GM12878 (cell line): Measurements from ENCODE around the gene NIPSNAP3A. TPM values are rescaled to one million over a fixed set of nuclear protein-coding genes. Genes with fewer than 3 reads are reported as not detected.

ENCODE experiments used
- ATF3 ChIP-seq: IDR thresholded peaks from 2 replicates; pipeline ENCODE4 v1.6.1; 2011; ENCODE audit warnings: low read depth, mild to moderate bottlenecking, low read length, moderate library complexity, borderline replicate concordance; ENCODE audit errors: extremely low read depth
- BACH1 ChIP-seq: fragments of 450-650 bp; IDR thresholded peaks from 2 replicates; pipeline ENCODE4 v1.6.1; 2017; ENCODE audit warnings: mild to moderate bottlenecking, borderline replicate concordance
- BMI1 ChIP-seq: fragments of 450-650 bp; IDR thresholded peaks from 2 replicates; pipeline ENCODE4 v1.6.1; 2016; ENCODE audit warnings: mild to moderate bottlenecking, moderate library complexity, borderline replicate concordance
- BRCA1 ChIP-seq: IDR thresholded peaks from 2 replicates; pipeline ENCODE4 v1.6.1; 2011; ENCODE audit warnings: low read depth, low read length, improper control_type of control experiment
- CHD2 ChIP-seq: IDR thresholded peaks from 2 replicates; pipeline ENCODE4 v1.6.1; 2011; ENCODE audit warnings: low read depth, low read length, improper control_type of control experiment, borderline replicate concordance
- DPF2 ChIP-seq: fragments of 450-650 bp; IDR thresholded peaks from 2 replicates; pipeline ENCODE4 v1.6.1; 2017; ENCODE audit warnings: mild to moderate bottlenecking
- E2F4 ChIP-seq: IDR thresholded peaks from 2 replicates; pipeline ENCODE4 v1.6.1; 2012; ENCODE audit warnings: low read depth, low read length, improper control_type of control experiment
- EED ChIP-seq: sonication (generic); IDR thresholded peaks from 2 replicates; pipeline ENCODE4 v1.6.1; 2016; ENCODE audit warnings: antibody characterized with exemption, low read depth
- FOS ChIP-seq: IDR thresholded peaks from 3 replicates; pipeline ENCODE4 v1.6.1; 2011; ENCODE audit warnings: borderline replicate concordance; ENCODE audit not compliant: insufficient read length; ENCODE audit errors: extremely low read depth
- FOXK2 ChIP-seq: fragments of 450-650 bp; IDR thresholded peaks from 2 replicates; pipeline ENCODE4 v1.6.1; 2017; ENCODE audit warnings: mild to moderate bottlenecking, moderate library complexity
- GATAD2B ChIP-seq: fragments of 450-650 bp; conservative IDR thresholded peaks from 2 replicates; pipeline ENCODE4 v1.6.1; 2017; ENCODE audit warnings: low read depth, mild to moderate bottlenecking, moderate library complexity
- IKZF1 ChIP-seq: fragments of 450-650 bp; conservative IDR thresholded peaks from 2 replicates; pipeline ENCODE4 v1.6.1; 2017; ENCODE audit warnings: antibody characterized with exemption, mild to moderate bottlenecking
- MYC ChIP-seq: IDR thresholded peaks from 2 replicates; pipeline ENCODE4 v1.6.1; 2011; ENCODE audit warnings: mild to moderate bottlenecking, low read length, moderate library complexity, inconsistent platforms; ENCODE audit not compliant: insufficient read depth, insufficient replicate concordance, insufficient read length, severe bottlenecking
- NFXL1 ChIP-seq: fragments of 450-650 bp; IDR thresholded peaks from 2 replicates; pipeline ENCODE4 v1.6.1; 2017; ENCODE audit warnings: antibody characterized with exemption, mild to moderate bottlenecking, borderline replicate concordance
- NFYB ChIP-seq: IDR thresholded peaks from 2 replicates; pipeline ENCODE4 v1.6.1; 2011; ENCODE audit warnings: low read depth, mild to moderate bottlenecking, low read length, improper control_type of control experiment, moderate library complexity; ENCODE audit not compliant: insufficient read depth
- NR2C2 ChIP-seq: IDR thresholded peaks from 2 replicates; pipeline ENCODE4 v1.6.1; 2011; ENCODE audit warnings: borderline replicate concordance, low read depth; ENCODE audit not compliant: control insufficient read depth, insufficient read length
- PAX5 ChIP-seq: IDR thresholded peaks from 2 replicates; pipeline ENCODE4 v1.6.1; 2011; ENCODE audit warnings: low read depth, low read length, borderline replicate concordance
- PAX8 ChIP-seq: fragments of 450-650 bp; IDR thresholded peaks from 2 replicates; pipeline ENCODE4 v1.6.1; 2017; ENCODE audit warnings: mild to moderate bottlenecking, moderate library complexity
- POLR2A ChIP-seq: IDR thresholded peaks from 2 replicates; pipeline ENCODE4 v1.6.1; 2011; ENCODE audit warnings: low read depth, mild to moderate bottlenecking, low read length
- POLR2AphosphoS2 ChIP-seq: IDR thresholded peaks from 2 replicates; pipeline ENCODE4 v1.6.1; 2011; ENCODE audit warnings: low read depth, mild to moderate bottlenecking, low read length, improper control_type of control experiment, moderate library complexity
- REST ChIP-seq: IDR thresholded peaks from 2 replicates; pipeline ENCODE4 v1.6.1; 2012; ENCODE audit warnings: mild to moderate bottlenecking, low read depth, low read length
- SP1 ChIP-seq: IDR thresholded peaks from one replicate; pipeline ENCODE4 v1.6.1; 2011; ENCODE audit warnings: low read depth, low read length
- SPI1 ChIP-seq: IDR thresholded peaks from 2 replicates; pipeline ENCODE4 v1.6.1; 2011; ENCODE audit warnings: low read depth, mild to moderate bottlenecking, low read length, moderate library complexity, borderline replicate concordance; ENCODE audit not compliant: insufficient read depth
- STAT1 ChIP-seq: fragments of 450-650 bp; conservative IDR thresholded peaks from 2 replicates; pipeline ENCODE4 v1.6.1; 2014; ENCODE audit warnings: antibody characterized with exemption, mild to moderate bottlenecking
- TARDBP ChIP-seq: IDR thresholded peaks from 2 replicates; pipeline ENCODE4 v1.6.1; 2016; ENCODE audit warnings: borderline replicate concordance
- TBL1XR1 ChIP-seq: IDR thresholded peaks from 2 replicates; pipeline ENCODE4 v1.6.1; 2012; ENCODE audit warnings: low read depth, low read length, improper control_type of control experiment
- ZNF207 ChIP-seq: fragments of 450-650 bp; IDR thresholded peaks from 2 replicates; pipeline ENCODE4 v1.6.1; 2014; ENCODE audit warnings: antibody characterized with exemption, mild to moderate bottlenecking, borderline replicate concordance
- ZNF622 ChIP-seq: fragments of 450-650 bp; IDR thresholded peaks from 2 replicates; pipeline ENCODE4 v1.6.1; 2017; ENCODE audit warnings: mild to moderate bottlenecking, inconsistent platforms
- polyA plus RNA-seq, 11 experiments: library from polyadenylated mRNA; depleted of rRNA in 4 of 11; unstranded in 6 of 11; stranded (reverse) in 5 of 11; fragments of >200 nt; fragmentation: Nextera tagmentation in 4 of 11; fragmentation: Illumina TruSeq in 1 of 11; extraction: Ambion mirVana in 4 of 11; extraction: Trizol in 1 of 11; gene quantifications; 1 replicate in 1 of 11; 2 replicates in 10 of 11; pipeline versions ENCODE4 v1.2.1 to v1.2.3, GENCODE V29; 2011 to 2016; ENCODE audit warnings: inconsistent platforms in 2 of 11, missing spikeins in 2 of 11, low read depth in 1 of 11
- total RNA-seq, 4 experiments: library from RNA; depleted of rRNA in 3 of 4; stranded (reverse); fragments of >200 nt in 3 of 4; fragmentation: Illumina TruSeq in 1 of 4; extraction: Trizol in 1 of 4; gene quantifications; 2 replicates each; pipeline versions ENCODE4 v1.2.1 to v1.2.3, GENCODE V29; 2013 to 2021

NIPSNAP3A gene
- total and polyA plus RNA-seq, 10 of the 15 experiments (the other 5 are each of a cell fraction or from before 2014, with no cell fraction given) = 19.1 to 87.2 (median 34.0) TPM

DNA sequence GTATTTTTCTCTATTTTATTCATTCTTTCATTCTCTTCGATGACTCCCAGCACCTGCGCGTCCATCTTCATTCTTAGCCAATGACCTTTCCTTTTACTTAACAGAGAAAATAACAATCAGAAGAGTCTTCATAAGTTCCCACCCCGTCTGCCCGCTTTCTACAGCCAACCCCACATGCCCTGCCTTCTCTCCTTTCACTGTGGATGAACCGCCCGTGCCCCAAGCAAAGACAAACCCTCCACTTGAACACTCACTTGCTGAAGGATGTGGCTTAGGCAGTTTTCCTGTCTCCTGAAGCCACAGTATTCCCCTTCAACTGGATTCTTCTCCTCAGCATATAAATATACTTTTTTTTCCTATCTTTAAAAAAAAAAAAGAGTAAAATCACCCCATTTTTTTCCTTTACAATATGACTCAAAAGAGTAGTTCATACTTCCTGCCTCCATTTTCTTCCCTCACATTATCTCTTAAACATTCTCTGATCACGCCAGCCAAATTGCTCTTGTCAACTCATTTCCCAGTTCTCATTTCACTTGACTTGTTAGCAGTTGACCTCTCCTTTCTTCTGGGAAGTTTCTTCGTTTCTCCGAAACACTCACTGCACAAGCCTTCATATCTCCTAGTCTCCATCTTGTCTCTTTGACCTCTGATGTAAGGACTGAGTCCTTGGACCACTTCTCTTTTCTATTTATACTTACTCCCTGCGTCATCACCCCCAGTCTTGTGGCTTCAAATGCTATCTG lies 27.5 kb downstream of the NIPSNAP3A start (continued):
- TF ChIP-seq NFXL1 (no peak), ZNF207 (peak; percentile 42; the same call in 1 of the 2 replicates), NFYB (0 out of 2 replicates have a peak, but pooled peaks have one; percentile 38), STAT1 (no peak; the same call in 1 of the 2 replicates), FOXK2 (no peak), TBL1XR1 (no peak), POLR2A (peak; percentile 73), REST (no peak), EED (peak; percentile 60), SPI1 (peak; percentile 97), GATAD2B (no peak), BRCA1 (no peak), E2F4 (no peak), IKZF1 (peak; percentile 81), NR2C2 (no peak), ATF3 (no peak), FOS (no peak), MYC (no peak), SP1 (peak; percentile 32), TARDBP (no peak), BACH1 (no peak), POLR2AphosphoS2 (no peak), DPF2 (no peak), PAX8 (peak; percentile 82), ZNF622 (no peak), CHD2 (peak; percentile 62; the same call in 1 of the 2 replicates), BMI1 (0 out of 2 replicates have a peak, but pooled peaks have one; percentile 14), PAX5 (peak; percentile 62; the same call in 1 of the 2 replicates)
